ENCODE data around the gene HSPB6. TPM values are rescaled to one million over a fixed set of nuclear protein-coding genes. Genes with fewer than 3 reads are reported as not detected.

The HSPB6 gene
- total and polyA plus RNA-seq, 8 donors = 38.3 to 91.7 (median 66.5) TPM

DNA sequence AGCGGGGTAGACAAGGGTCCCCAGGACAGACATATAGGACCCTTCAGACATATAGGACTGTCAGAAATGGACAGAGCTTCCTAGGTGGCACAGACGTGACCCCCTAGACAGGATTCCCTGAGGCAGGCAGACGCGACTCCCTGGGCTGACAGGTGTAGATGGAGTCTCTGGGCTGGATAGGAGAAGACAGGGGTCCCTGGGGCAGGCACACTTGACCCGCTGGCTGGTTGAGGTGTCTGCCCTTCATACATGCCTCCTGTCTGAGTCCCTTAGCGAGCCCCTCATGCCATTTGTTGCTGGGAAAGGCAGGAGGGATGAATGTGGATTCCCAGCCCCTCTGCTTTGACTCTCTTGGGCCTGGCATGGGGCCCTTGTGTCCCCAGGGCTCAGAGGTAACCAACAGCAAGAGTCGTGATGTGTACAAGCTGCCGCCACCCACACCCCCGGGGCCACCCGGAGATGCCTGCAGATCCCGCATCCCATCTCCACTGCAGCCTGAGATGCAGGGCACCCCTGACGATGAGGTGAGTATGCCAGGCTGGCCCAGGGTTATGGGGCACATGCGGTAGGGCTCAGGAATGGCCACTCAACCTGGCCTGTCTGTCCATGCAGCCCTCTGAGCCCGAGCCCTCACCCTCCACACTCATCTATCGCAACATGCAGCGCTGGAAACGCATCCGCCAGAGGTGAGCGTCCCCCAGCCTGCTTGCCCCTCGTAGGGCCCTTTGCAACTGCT lies 3.0 kb downstream of the HSPB6 start:
- Histone ChIP-seq H3K9me3 (no peaks in the 10 kb centered on the region), H3K27me3 (peaks cover 0 to 21% of the 10 kb centered on the region in 2 donors), H3K27ac (no peak overlapping the region), H3K4me1 (peaks cover 11 to 45% of the 10 kb centered on the region in 2 donors), H3K4me3 (no peak overlapping the region), H3K36me3 (peaks cover 0 to 40% of the 10 kb centered on the region in 2 donors)
- ATAC-seq (no peak), DNase-seq (no peak)
- intact Hi-C loops (cut with DNase I) = no loop called here
- TF ChIP-seq, protein P1, sequence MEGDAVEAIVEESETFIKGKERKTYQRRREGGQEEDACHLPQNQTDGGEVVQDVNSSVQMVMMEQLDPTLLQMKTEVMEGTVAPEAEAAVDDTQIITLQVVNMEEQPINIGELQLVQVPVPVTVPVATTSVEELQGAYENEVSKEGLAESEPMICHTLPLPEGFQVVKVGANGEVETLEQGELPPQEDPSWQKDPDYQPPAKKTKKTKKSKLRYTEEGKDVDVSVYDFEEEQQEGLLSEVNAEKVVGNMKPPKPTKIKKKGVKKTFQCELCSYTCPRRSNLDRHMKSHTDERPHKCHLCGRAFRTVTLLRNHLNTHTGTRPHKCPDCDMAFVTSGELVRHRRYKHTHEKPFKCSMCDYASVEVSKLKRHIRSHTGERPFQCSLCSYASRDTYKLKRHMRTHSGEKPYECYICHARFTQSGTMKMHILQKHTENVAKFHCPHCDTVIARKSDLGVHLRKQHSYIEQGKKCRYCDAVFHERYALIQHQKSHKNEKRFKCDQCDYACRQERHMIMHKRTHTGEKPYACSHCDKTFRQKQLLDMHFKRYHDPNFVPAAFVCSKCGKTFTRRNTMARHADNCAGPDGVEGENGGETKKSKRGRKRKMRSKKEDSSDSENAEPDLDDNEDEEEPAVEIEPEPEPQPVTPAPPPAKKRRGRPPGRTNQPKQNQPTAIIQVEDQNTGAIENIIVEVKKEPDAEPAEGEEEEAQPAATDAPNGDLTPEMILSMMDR (IDR thresholded peaks at IDR 0.05) = no peak

DNA sequence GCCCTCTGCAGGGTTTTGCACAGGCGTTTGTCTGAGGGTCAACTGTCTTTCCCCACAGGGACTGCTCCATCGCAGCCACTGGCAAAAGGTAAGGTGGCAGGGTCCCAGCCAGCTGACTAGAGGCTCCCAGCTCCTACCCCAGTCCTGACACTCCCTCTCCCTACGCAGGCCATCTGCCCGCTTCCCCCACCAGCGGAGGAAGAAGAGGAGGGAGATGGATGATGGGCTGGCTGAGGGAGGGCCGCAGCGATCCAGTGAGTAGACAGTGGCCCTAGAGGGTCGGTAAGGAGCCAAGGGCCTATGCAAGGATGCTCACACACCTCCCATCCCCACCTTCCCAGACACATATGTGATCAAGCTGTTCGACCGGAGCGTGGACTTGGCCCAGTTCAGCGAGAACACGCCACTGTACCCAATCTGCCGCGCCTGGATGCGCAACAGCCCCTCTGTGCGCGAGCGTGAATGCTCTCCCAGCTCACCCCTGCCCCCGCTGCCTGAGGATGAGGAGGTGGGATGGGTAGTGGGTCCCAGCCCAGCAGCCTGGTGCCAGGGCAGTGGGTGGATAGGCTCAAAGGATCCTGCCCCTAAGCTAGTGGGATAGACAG lies 4.0 kb downstream of the HSPB6 start:
- Histone ChIP-seq H3K4me3 (no peak overlapping the region), H3K27me3 (peaks cover 0 to 21% of the 10 kb centered on the region in 2 donors), H3K27ac (no peak overlapping the region), H3K4me1 (peaks cover 9 to 43% of the 10 kb centered on the region in 2 donors), H3K9me3 (no peaks in the 10 kb centered on the region), H3K36me3 (peaks cover 0 to 40% of the 10 kb centered on the region in 2 donors)
- DNase-seq (no peak), ATAC-seq (no peak)
- intact Hi-C loops (cut with DNase I) = no loop called here
- TF ChIP-seq, protein P1 (IDR thresholded peaks at IDR 0.05) = no peak

DNA sequence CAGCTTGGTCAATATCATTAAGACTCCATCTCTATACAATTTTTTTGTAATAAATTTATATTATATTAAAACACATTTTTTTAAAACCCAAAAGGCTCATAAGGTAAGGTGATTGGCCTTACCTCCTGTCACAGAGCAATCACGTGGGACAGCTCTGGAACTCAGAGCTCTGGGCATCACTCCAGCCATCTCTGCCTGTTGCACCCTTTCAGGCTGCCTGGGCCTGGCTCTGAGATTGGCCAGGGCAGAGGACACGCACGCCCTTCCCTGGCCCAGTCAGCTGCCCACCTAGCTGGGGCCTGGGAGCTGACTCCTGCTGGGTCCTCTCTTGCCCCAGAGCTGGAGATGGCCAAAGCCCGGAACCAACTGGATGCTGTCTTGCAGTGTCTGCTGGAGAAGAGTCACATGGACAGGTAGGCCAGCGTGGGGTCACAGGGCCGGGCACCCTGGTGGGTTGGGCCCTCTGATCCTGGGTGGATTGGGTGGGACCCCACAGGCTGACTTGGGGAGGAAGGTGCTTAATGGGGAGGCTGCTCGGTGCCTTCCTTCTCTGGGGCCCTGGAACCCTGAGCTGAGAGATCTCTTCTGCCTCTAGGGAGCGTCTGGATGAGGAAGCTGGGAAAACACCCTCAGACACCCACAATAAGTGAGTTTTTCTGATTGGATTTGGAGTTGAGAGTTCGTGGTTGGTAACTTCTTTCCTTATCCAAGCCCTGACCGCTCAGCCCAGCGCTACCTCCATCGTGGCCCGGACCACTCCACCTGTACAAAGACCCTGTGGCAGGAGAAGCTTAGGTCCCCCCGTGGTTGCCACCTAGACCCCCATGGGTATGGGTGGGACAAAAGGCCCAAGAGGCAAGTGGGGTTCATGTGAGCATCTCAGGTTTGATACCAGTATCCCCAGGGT lies 4.7 kb downstream of the HSPB6 start:
- Histone ChIP-seq H3K36me3 (peaks cover 0 to 40% of the 10 kb centered on the region in 2 donors), H3K27me3 (peaks cover 0 to 21% of the 10 kb centered on the region in 2 donors), H3K4me3 (no peak overlapping the region), H3K4me1 (peaks cover 5 to 46% of the 10 kb centered on the region in 2 donors), H3K9me3 (no peaks in the 10 kb centered on the region), H3K27ac (no peak overlapping the region)
- DNase-seq = no peak
- intact Hi-C loops (cut with DNase I) = no loop called here
- ATAC-seq = no peak
- TF ChIP-seq, protein P1 (IDR thresholded peaks at IDR 0.05) = no peak

DNA sequence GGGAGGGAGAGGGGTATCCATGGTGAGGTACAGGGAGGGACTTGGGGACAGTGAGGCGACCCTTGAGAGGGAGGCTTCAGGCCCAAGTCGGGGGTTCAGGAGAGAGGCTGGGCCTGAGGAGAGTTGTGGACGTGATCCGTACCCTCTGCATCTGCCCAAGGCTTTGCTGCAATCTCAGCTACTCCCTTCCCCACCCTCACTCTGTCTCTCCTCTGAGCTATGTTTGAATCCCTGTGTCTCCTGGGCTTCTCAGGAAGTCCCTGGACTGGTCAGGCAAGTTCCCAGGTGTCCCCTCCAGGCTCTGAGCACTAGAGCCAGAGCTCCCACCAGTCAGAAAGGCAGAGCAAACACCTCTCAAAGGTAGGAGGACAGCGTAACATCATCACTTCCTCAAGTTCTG lies 6.7 kb downstream of the HSPB6 start:
- H3K4me1 ChIP-seq = peaks cover 10 to 41% of the 10 kb centered on the region in 2 donors
- H3K9me3 ChIP-seq = no peaks in the 10 kb centered on the region
- TF ChIP-seq, protein P1 (IDR thresholded peaks at IDR 0.05) = no peak
- peaks cover 0 to 2% of the 10 kb centered on the region in 2 donors for H3K27me3 ChIP-seq
- DNase-seq (no peak), ATAC-seq (no peak)
- peaks cover 0 to 32% of the 10 kb centered on the region in 2 donors for H3K36me3 ChIP-seq
- no peak overlapping the region for H3K27ac ChIP-seq
- no peak overlapping the region for H3K4me3 ChIP-seq
- intact Hi-C loops (cut with DNase I) = no loop called here

All from left lung (tissue), 10 donors.